ENCODE measurements around the gene RASA4.
"Not testable (repeated sequence)": the region's sequence is repeated elsewhere in the genome, so short reads cannot be mapped to it uniquely, and the experiment has no call there.

Gene RASA4

DNA sequence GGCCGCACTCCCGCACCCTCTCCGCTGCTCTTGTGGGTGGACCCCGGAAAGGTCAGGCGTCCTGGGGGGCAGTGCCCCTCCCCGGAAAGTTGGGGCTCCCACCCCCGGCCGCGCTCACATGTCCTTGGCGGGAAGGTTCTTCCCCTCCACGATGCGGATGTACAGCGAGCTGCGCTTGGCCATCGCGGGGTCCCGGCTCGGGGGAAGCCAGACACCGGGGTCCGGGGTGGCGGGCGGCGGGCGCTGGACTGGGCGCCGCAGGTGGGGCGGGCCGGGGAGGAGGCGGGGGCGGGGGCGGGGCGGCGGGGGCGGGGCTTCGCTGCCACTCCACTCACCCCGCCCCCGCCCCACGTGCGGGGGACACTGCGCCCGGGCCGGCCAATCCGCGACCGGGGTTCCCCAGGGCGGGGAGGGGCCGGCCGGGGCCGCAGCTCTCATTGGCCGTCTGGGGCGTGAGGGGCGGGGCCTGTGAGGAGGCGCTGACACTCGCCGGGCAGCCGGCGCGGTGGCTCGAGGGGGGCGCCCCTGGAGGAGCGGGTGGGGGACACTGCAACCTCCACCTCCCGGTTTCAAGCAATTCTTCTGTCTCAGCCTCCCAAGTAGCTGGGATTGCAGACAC, at the start of gene RASA4:
Gene RASA4 (minus strand): TSS at position 250 of the 619 bp plus-strand sequence. CDS start 67 bp downstream, at position 183.
- DNase-seq (ENCODE audit: low spot score) = peak; percentile 73

DNA sequence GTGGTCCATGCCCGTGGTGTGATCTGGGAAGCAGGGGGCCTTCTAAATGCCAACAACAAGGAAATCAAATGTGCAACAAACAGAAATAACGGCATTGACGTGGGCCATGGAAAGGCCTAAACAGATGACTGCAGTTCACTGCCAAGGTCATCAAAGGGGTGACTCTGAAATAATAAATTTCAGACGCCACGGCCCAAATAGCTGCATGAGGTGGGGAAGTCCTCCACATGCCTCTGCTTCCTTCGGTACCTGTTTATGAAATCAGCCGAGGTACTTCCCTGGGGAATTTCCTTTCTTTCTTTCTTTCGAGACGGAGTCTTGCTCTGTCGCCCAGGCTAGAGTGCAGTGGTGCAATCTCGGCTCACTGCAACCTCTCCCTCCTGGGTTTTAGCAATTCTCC, 48.2 kb upstream of the RASA4 start:
- not testable (repeated sequence) for DNase-seq (ENCODE audit: low spot score)

DNA sequence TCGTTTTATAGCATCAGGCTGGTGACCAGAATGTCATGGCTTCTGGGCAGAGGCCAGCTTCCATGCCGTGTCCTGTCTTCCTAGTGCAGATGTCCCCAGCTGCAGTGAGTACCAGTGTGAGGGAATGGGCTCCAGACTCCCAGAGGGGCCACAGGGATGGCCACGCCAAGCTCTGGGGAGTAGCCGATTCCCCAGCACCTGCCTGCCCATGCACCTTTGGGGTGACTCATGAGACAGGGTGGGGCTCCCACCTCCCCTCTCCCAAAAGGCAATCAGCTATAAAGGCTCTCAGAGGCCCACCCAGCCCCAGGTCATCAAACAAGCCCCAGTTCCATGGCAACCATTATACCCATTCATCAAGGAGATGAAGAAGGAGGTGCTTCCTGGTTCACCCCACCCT, 33.4 kb upstream of the RASA4 start, which contains the start of gene SPDYE2B:
Gene SPDYE2B (plus strand): TSS at position 396 of the 400 bp plus-strand sequence. CDS start 2,030 bp downstream, outside the sequence.
- not testable (repeated sequence) for DNase-seq (ENCODE audit: low spot score)

DNA sequence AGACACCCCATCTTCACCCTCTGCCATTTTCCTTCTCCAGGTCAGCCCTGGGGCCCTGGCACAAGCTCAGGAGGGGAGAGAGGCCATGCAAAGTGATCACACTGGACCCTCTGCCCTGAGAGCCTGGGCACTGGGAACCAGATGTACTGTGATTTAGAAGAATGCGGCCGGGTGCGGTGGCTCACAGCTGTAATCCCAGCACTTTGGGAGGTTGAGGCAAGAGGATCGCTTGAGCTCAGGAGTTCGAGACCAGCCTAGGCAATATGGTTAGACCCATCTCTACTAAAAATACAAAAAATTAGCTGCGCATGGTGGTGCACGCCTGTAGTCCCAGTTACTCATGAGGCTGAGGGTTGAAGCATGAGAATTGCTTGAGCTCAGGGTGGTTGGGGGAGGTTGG, 31.3 kb upstream of the RASA4 start:
- not testable (repeated sequence) for DNase-seq (ENCODE audit: low spot score)

DNA sequence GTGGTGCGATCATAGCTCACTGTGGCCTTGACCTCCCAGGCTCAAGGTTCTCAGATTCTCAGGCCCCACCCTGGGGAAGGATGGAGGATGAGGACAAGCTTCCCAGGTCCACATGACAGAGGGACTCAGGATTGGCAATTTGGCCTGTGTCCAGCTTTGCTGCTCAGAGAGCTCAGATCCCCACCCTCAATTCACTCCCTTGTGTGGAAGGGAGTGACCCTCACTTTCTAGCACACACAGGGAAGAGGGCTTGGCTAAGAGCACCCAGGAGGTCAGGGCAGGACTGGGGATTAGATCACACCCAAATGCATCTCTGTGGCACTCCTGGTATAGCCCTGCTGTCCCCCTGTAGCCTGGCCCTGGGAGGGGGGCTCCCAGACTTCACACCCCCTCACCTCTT, 26.8 kb upstream of the RASA4 start:
- not testable (repeated sequence) for DNase-seq (ENCODE audit: low spot score)

DNA sequence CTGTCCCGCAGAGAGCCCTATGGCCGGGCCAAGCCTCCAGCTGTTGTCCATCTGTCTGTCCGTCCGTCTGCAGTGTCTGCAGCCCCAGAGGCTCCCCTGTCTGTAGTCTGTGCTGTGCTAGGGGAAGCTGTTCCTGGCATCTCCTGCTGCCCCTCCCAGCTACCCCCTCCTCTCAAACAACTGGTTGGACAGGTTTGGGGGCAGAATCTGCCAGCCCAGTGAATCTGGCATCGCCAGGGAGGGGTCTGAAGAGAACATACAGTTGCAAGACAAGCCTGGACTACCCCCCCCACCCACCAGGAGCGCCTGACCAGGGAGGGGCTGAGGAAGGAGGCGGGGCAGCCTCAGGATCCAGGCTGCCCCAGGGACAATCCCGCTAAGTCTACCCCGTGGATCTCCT, 26.1 kb upstream of the RASA4 start, which contains the start of gene UPK3BL1:
Gene UPK3BL1 (minus strand): TSS at position 101 of the 400 bp plus-strand sequence. CDS start 50 bp downstream, at position 51.
- DNase-seq (ENCODE audit: low spot score) = not testable (repeated sequence)

DNA sequence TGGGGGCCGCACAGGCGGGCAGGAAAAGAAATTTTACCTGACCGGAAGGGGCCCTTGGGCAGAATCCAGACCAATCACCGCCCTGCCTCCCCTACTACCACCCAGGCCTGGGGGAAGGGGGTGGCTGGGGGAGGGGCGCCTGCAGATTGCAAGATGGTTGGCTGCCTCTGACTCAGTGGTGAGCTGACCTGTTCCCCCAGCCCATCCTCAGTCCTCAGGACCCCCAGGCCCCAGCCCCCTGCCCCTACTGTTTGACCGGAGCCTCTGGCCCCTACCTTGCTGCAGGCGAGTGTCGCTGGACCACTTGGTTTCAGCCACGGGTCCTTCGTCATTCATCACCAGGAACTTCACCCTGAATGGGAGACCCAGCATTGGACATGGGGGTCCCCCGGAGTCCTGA, 22.3 kb upstream of the RASA4 start:
- peak; percentile 69 for DNase-seq (ENCODE audit: low spot score)

DNA sequence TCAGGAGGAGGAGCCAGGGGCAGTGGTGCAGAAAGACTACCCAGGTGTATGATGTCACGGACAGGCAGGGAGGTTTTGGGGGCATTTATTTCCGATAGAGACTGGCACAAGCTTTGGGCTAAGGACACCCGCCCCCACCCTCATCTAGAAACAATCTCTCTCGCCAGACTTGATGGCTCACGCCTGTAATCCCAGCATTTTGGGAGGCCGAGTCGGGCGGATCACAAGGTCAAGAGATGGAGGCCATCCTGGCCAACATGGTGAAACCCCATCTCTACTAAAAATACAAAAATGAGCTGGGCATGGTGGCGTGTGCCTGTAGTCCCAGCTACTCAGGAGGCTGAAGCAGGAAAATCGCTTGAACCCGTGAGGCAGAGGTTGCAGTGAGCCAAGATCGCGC, 20.4 kb upstream of the RASA4 start:
- not testable (repeated sequence) for DNase-seq (ENCODE audit: low spot score)

DNA sequence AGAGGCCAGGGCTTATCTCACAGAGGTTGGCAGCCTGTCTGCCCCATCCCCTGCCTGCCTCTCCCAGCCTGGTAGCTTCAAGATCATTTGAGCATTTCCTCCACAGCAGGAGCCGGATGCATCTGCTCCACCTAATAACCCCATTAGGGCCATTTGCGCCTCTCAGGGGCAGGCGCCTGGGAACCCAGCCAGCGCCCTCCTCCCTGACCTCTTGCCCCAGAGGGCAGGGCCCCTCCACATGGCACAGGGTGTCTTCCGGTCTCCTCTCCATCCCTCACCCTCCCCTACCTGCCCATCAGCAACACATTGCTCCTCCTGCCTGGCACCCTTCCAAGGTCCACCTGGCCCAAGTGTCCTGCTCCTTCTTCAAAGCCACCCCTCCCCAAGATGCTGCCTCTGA, 18.8 kb upstream of the RASA4 start:
- not testable (repeated sequence) for DNase-seq (ENCODE audit: low spot score)

DNA sequence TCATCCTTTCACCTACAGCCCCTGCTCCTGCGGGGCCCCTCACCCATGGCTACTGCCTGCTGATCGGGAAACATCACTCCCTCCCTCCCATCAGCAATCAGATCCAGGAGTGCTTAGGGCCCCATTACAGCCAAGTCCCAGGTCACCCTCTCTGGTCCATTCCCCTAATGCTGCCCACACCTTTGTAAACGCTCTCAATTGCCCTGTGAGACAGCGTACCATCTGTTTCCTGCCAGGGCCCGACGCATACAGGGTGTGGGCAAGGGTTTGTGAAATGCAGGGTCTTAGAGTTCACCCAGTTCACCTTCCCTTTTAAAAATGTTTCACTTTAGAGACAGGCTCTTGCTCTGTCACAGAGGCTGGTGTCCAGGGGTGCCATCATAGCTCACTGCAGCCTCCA, 17.7 kb upstream of the RASA4 start:
- DNase-seq (ENCODE audit: low spot score) = not testable (repeated sequence)

DNA sequence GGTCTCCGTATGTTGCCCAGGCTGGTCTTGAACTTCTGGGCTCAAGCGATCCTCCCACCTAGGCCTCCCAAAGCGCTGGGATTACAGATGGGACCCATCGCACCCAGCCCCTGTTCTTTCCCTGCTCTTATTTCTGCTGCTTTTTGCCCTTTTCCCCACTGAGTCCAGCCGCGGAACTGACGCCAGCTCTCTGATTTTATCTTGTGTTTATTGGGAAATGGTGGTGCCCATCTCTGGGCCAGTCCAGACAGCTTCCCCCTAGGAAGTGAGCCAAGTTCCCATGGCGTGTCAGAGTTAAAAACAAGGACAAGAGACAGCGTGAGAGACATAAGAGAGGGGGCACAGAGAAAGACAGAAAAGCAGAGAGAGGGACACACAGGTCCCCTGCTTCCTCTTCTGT, 14.1 kb upstream of the RASA4 start:
- not testable (repeated sequence) for DNase-seq (ENCODE audit: low spot score)

DNA sequence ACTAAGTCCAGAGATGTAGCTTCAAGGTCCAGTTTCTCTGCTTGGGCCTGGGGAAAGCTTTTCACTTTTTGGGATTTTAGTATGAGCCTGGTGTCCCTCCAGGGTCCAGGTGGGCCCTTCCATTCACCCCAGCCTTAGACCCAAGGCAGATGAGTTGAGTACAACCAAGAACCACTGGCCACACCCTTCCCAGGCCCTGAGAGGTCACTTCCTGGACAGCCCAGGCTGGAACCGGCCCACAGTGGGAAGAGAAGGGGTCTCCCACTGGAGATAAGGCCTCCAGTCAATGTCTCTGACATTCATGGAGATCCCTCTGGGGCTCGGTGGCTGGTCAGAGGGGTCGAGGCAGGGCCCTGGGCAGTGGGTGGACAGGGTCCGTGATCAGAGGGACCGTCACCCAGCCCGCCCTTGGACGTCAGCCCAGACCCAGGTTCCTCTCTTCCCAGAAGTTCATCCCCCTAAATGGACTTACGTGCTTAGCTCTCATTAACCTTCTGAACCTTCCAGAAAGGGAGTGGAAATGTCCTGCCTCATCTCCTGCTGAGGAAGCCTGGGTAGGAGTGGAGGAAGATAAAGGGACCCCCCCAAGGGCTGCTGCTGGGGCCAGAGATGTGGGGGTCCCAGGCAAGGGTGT, 10.8 kb upstream of the RASA4 start:
- not testable (repeated sequence) for DNase-seq (ENCODE audit: low spot score)

DNA sequence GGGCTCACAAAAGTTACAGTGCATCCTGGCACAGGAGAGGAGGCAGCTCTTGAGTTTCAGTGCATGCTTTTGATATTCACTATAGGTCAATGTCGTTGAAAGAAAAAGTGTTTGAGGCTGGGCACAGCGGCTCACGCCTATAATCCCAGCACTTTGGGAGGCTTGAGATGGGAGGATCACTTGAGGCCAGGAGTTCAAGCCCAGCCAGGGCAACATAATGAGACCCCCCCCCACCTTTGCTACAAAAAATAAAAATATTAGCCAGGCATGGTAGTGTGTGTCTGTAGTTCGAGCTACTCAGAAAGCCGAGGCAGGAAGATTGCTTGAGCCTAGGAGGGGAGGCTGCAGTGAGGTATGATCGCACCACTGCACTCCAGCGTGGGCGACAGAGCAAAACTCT, 1.6 kb upstream of the RASA4 start:
- peak; percentile 25 for DNase-seq (ENCODE audit: low spot score)

DNA sequence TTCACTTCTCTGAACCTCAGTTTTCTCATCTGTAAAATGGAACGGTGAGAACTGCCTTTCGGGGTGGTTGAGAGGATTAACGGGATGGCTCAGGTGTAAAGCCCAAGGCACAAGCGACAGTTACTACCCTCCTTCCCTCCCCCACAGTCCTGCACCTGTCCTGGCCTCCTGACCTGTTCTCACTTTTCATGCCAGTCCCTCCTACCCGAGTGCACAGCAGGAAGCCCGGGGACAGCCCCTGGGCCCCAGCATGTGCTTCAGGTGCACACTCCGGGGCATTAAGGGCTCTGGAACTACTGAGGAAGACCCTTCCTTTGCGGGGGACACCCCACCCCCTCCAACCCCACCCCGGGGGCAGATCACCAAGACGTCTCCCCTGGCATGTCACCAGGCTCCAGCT, 626 bp downstream of the RASA4 start:
- not testable (repeated sequence) for DNase-seq (ENCODE audit: low spot score)

DNA sequence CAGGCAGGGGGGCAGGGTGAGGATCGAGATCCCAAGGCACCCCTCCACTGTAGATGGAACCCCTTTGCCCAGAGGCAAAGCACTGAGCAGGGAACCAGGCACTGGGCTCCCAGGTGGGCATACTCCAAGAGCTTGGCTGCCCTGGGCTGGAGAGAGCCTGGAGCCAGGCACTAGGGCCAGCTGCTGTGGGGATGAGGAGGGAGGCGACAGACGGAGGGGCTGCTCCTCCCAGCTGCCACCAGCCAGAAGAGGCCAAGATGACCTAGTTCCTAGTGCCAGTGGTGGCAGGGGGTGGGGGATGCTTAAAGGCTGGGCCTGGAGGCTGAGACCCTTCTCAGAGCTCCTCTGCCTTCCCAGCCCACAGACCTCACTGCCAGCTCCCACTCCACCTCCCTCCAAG, 1.7 kb downstream of the RASA4 start:
- DNase-seq (ENCODE audit: low spot score) = not testable (repeated sequence)

DNA sequence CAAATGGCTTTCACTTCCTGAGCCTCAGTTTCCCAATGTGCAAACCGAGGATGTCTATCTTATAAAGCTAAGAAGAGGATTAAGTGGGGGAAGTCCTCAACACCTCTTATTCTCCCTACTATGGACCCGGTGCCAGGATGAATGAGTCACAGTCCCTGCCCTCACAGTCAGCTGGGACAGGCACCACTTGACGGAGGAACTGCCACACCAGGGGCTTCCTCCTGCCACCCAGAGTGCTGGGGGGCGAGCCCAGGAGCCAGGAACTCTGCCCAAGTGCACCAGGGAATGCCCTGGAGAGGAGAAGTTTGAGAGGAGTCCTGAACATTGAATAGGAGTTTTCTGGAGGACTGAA, 2.2 kb downstream of the RASA4 start:
- DNase-seq (ENCODE audit: low spot score) = not testable (repeated sequence)

DNA sequence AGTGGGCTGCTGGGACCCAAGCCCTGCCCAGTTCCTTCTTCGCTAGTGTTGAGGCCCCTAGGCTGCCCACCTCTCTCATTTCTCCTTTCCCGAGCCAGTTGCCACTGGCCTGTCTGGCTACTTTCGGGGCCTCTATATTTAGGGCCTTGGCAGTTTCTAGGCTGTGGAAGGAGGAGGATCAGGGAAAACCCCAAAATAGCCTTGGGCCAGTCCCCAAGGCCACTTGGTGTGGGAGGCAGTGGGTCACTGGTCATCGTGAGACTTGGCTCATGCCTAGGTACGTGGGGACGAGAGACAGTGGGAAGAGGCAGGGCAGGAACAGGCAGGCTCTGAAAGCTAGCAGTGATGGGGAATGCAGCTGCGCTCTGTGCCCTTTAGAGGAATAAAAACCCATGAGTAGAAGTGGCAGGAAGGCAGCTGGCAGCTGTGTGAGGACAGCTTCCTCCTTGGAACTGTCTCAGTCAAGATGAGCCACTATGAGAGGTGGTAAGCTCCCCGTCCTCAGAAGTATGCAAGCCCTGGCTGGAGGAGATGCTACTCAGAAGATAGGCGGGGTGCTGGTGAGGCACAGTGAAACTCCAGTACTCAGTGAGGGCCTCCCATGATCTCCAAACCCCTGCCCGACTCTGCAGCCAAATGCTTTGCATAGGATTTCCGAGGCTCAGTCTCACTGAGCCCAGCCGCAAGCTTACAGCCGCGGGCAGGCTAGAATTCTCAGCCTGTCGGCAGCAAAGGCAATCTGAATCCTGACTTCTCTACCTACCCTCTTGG, 2.8 kb downstream of the RASA4 start:
- not testable (repeated sequence) for DNase-seq (ENCODE audit: low spot score)

DNA sequence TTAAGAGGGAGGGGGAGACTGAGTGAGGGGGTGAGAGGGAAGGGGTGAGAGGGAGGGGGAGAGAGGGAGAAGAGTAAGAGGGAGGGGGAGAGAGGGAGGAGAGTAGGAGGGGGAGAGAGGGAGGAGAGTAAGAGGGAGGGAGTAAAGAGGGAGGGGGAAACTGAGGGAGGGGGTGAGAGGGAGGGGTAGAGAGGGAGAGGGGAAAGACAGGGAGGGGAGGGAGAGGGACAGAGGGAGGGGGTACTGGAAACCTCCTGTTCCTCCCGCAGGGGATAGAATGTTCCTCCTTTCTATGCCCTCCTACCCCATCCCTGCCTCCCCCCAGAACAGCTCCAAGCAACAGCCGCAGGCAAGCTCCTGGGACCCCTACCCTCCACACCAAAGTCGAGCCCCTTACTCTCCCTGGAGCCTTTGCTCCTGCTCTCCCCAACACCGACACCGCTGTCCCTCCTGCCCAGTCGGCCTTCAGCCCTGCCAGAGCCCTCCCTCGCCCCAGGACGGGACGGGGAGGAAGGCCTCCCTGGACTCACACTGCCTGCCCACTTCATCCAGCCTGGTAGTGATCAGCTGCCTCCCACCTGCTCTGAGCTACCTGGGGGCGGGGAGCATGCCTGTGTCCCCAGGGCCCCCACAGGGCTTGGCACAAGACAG, 4.8 kb downstream of the RASA4 start:
- peak; percentile 67 for DNase-seq (ENCODE audit: low spot score)

DNA sequence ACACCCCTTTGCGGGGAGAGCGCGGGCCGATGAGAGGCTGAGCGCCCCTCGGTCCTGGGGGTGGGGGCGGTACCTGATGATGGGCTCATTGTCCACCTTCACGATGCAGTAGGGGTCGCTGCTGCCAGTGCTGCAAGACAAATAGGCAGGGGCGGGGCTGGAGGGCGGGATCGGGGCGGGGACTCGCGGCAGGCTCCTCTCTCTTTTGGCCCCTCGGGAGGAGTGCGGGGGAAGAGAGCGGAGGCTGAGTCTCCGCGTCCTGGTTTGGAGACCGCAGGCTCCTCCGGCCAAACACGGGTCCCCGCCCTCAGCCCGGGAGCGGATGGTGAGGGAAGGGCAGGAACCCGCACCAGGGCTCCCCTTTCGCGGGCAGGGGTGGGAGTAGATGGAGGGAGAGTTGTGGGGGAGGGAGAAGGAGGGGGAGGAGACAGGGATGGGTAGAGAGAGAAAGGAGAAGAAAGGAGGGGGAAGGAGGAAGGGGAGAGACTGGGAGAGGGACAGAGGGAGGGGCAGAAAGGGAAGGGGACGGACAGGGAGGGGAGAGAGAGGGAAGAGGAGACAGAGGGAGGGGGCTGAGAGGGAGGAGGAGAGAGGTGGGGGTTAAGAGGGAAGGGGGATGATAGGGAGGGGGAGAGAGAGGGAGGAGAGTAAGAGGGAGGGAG, 5.4 kb downstream of the RASA4 start:
- DNase-seq (ENCODE audit: low spot score) = not testable (repeated sequence)

DNA sequence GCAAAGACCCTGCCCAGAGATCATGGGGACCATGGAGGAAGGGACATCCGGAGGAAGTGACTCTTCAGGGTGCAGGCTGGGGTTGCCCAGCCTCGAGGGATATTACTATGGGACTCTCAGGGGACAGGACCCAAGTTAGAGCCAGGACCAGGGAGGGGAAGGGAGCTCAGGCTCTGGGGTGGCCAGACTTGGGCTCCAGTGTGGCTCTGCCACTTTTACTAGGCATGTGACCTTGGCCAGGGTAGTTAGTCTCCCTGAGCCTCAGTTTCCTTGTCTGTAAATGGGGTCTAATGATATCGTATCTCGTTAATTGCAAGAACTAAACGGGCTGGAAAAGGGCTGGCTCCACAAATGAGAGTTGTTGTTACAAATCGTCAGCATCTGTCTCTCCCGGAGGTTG, 6.1 kb downstream of the RASA4 start:
- not testable (repeated sequence) for DNase-seq (ENCODE audit: low spot score)

DNA sequence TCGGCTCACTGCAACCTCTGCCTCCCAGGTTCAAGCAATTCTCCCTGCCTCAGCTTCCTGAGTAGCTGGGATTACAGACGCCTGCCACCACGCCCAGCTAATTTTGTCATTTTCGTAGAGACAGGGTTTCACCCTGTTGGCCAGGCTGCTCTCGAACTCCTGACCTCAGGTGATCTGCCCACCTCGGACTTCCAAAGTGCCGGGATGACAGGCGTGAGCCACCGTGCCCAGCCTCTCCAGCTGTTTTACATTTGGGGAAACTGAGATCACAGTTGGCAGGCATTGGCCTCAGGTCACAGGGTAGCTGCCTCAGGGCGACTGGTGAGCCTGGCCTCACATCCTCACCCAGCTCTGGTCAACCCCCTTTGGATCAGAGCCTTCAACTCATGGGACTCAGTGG, 6.8 kb downstream of the RASA4 start:
- not testable (repeated sequence) for DNase-seq (ENCODE audit: low spot score)

DNA sequence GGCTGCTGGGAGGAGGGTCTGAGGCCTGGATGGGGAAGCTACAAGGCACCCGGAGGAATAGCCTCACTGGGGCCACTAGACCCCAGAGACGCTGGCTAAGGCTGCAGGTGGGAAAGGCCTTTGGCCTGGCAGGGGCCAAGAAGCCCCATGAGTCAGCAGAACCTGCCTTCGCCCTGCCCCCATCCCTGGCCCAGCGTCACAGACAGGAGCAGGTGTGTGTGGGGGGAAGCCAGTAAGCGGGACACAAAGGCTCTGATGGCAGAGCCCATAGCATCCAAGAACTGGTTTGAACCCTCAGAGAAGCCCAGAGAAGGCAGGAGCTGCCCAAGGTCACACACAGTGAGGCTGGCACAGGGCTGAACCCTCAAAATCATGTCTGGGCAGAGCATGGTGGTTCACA, 9.7 kb downstream of the RASA4 start:
- not testable (repeated sequence) for DNase-seq (ENCODE audit: low spot score)

Data from left forelimb (tissue), 1 donor.